Renal cortex interstitium (tissue), 11 donors: Measurements from ENCODE around the gene LRMDA. TPM values are rescaled to one million over a fixed set of nuclear protein-coding genes. Genes with fewer than 3 reads are reported as not detected.

Experiments
- DNase-seq, 11 donors: peaks; one replicate each; pipeline ENCODE4 v3.0.0-alpha.2; 2013; ENCODE audit warnings: low read depth in 9 of 11, low spot score in 4 of 11; ENCODE audit errors: extremely low read depth in 1 of 11
- polyA plus RNA-seq, 3 donors: library from polyadenylated mRNA; unstranded; fragments of 120-200 nt; gene quantifications; one replicate each; pipeline ENCODE4 v1.2.1, GENCODE V29; 2013; ENCODE audit not compliant: insufficient read length in 3 of 3

The LRMDA gene
- polyA plus RNA-seq, 3 donors, result 17.1 to 22.3 (median 21.0) TPM

GRCh38 chr10:75655791-75656451, 224.5 kb downstream of the LRMDA start:
- DNase-seq, result no peak

DNA sequence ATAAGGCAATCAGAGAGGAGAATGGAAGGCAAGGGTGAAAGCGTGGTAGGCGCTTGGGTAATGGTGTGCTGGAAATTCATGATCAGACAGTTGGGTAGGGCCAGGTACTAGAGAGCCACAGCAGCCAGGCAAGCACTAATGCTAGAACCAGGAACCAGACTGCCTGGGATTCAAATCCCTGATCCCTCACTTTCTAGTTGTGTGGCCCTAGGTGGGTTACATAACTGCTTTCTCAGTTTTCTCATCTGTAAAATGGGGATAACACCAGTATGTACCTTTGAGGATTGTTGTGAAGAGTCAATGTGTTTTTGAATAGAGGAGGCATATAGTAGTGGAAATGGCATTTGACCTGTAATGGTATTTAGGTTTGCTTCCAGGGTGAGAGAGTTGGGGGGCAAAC, 225.9 kb downstream of the LRMDA start:
- DNase-seq, result no peak

- no peak for DNase-seq
These were observed 226.6 kb downstream of the LRMDA start for GRCh38 chr10:75658036-75658435.

- no peak for DNase-seq
These were observed 227.1 kb downstream of the LRMDA start for GRCh38 chr10:75658496-75658895.

DNA sequence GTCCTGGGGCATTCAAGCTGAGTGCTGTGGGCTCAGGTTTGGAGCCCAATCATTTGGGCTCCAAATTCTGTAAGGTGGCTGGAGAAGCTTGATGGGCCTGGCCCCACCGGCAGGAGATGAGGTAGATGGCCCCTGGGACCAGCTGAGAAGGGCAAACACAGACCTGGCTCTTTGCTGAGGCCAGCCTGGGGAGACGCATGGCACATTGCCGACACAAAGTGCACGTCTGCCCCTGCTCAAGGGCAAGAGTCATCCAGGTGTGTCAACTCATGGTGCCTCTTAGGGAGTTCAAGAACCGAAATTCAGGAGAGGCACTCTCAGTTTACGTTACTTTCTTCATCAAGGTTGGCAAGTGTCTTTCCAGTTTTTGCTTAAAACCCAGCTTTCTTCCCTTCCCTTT, 227.5 kb downstream of the LRMDA start:
- no peak for DNase-seq

DNA sequence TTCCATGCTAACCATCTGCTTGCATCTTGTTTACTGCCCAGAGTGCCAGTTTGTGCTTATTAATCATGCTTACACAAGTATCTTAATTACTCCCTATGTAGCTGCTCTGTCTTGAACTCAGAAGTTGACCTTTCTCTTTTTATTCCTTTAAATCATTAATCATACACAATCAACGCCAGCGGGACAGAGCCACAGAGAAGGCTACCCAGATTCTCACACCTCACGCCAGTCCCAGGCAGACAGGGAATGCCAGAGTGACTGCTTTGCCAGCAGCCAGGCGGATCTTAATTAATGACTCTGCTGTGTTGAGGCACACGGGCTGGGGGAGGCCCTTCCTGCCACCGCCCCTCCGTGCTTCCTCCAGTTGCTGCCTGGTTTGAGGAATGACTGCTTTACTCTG, 229.4 kb downstream of the LRMDA start:
- DNase-seq, result peak in 3 of 11 donors; percentile 46 to 55 (median 49)

GRCh38 chr10:75662715-75663114, 231.3 kb downstream of the LRMDA start:
- peak in 1 of 11 donors; percentile 41 for DNase-seq

DNA sequence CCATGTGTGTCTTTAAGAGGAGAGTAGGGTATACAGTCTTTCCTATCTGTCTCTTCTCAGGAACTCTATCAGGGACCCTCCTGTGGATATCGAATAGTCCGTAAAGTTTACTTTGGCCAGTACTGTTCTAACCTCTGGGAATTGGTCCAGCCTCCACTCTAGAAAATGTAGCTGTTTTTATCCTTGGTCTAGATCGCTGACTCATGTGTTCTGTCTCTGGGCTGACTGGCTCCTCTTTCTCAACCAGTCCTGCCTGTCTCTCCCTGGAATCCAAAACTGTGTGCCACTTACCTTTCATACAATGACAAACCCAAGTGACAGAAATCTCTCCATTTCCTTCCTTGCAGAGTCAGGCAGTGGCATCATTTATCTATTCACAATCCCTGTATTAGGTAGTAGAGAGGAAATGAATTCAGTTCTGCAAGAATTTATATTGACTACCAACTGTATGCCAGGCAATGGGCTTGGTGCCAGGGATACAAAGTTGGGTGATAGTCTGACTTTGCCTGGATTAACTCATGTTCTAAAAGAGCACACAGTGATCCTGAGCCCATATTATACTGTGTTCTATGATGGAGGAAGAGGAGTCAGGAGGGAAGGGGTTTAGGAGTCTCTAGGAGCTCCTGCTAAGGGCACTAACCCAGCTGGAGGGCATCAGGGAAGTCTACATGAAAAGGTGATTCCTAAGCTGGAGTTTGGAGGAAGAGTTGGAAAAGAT, 232.7 kb downstream of the LRMDA start:
- DNase-seq, result no peak

DNA sequence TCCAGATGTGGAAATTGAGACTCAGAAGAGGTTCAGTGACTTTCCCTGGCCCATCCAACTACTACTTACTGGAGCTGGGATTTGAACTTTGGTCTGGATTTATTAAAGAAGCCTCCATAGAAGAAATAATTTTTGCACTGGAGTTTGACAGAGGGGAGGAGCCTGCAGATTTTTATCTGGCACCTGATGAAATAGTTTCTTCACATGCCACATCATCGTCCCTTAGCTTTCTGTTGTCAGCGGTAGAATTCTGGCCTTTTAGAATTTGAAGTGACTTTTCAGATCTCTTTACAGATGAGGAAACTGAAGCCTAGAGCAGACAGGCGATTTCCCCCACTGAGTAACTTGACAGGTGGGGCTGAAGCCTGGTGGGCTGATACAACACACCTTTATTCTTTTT, 233.5 kb downstream of the LRMDA start:
- no peak for DNase-seq

- no peak for DNase-seq
These were observed 234.3 kb downstream of the LRMDA start for GRCh38 chr10:75665707-75666106.

DNA sequence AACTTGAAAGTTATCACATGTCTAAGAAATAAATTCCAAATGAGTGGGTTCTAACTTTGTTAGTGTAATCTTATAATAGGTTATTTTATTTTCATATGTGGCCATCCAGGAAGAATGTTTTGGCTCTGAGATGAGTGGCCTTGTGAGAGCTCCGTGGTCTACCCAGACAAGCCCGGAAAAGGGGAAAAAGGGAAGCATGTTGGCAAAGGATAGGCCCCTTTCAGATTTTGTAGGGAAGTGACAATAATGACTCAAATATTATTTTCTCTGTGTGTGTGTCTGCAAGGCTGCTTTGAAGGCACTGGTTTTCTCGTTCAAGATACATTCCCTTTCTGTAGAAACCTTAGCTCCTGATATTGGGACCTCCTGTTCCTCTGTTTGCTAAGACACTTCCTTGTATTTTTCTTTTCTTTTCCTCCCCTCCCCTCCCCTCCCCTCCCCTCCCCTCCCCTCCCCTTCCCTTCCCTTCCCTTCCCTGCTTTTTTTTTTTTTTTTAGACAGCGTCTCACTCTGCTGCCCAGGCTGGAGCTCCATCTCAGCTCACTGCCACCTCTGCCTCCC, 240.8 kb downstream of the LRMDA start:
- no peak for DNase-seq

- no peak for DNase-seq
These were observed 241.4 kb downstream of the LRMDA start for GRCh38 chr10:75672842-75673241.

DNA sequence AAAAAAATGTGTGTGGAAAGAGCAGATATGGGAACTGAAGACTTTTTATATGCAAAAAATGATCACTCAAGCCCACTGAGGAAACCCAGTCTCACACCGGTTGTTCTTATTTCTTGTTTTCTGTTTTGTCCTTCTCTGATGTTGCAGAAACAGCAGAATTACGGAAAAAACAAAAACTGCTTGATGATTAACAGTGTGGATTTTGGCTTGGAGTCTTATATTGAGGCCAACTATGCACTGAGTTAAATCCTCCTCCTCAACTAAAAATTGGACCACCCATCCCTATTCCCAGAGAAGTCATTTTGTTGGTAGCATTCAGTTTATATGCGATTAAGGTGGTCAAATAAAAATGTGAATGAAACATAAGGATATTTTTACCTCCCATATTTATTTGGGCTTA, 246.1 kb downstream of the LRMDA start:
- DNase-seq, result peak in 1 of 11 donors; percentile 33

DNA sequence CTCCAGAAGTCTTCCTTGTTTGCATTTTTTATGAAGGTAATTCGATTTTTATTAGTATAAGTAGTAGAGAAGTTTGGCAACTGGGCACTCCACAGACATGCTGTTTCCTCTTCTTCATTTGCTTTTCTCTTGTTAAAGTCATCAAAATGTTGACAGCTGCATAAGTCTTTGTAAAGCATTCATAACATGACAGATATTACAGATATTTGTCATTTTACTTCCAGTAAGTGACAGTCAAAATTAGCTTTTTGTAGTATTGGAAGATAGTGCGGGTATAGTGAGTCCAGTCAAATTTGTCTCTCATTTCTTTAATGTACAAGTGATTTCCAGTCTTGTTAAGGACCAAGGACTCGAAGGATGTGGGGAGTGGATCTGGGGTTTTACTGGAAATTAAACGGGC, 247.1 kb downstream of the LRMDA start:
- no peak for DNase-seq

- DNase-seq, result no peak
These were observed 248.1 kb downstream of the LRMDA start for GRCh38 chr10:75679536-75679935.

GRCh38 chr10:75681334-75681733, 249.9 kb downstream of the LRMDA start:
- no peak for DNase-seq

GRCh38 chr10:75682649-75683557, 251.5 kb downstream of the LRMDA start:
- DNase-seq, result peak in 2 of 11 donors; percentile 49 to 51

DNA sequence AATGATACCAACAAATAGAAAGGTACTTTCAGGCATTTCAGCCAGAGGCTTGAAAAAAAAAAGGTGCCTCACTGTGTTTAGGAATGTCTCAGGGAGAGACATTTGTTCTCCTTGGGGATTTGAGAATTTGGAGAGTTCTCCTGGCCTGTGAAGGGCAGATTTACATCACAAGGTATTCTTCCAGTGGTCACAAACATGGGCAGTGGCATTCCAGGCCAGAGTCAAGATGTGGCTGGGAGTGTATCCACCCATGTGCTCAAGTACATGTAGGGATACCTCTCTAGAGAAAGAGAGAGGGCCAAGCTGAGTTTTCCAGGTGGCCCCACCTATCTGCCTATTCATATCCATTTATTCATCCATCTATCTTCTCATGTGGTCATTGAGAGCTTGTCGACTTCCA, 253.8 kb downstream of the LRMDA start:
- DNase-seq, result no peak

- DNase-seq, result no peak
These were observed 257.3 kb downstream of the LRMDA start for GRCh38 chr10:75688506-75689300.
